SKM-1 (cell line): ENCODE data around the gene OR5T3.
"Not testable (repeated sequence)": the region's sequence is repeated elsewhere in the genome, so short reads cannot be mapped to it uniquely, and the experiment has no call there.

Experiments
- DNase-seq: peaks from one replicate; lab custom pipeline; 2025; ENCODE audit not compliant: unreplicated experiment; lab: John Stamatoyannopoulos, UW

The OR5T3 gene

DNA sequence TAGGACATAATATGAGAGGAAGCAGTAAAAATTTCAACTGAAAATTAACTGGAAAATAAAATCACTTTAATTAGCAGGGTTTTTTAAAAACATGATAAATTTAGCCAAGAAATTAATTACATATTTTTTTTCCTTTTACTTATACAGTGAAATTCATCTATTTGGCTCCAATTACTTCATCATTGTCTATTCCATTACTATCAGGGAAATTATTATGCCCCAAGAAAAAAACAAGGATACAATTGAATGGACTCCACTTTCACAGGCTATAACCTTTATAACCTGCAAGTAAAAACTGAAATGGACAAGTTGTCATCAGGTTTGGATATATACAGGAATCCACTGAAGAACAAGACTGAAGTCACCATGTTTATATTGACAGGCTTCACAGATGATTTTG is at the start of gene OR5T3:
Gene OR5T3 (plus strand): TSS at position 301 of the 400 bp plus-strand sequence. CDS start 0 bp downstream, at position 301.
- no peak for DNase-seq

DNA sequence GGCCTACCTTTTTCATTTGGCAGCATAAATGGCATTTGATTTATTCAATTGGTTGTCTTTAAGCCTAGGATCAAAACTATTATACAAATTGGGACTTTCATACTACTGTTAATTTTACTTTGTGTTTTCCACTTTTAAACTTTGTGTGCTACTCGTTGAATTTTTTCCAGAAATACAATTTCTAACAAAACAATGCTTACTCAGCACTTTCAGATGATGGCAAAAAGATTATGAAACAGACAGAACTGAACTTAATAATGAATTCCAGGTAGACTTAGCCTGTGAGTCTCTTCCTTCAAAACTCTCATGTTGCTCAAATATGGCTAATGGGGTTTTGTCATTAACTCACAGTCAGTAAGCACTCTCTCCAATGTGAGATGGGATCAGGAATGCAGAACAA is 44.3 kb upstream of the OR5T3 start:
- no peak for DNase-seq

DNA sequence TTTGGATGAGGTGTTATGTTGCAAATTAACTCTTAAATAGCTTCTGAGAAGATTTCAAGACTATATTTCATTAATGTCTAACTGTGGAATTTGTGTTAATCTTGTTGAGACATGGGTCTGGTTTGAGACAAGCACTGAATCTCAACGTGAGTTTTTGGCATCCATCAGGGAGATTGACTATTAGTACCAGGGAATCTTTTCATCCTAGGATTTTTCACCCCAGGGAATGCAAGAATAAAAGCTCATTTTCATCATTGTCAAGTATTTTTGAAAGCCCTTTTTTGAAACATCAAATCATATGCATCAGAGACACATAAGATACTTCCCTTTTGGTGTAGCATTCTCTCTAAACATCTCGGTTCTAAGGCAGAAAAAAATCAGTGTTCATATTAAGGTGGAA is 37.5 kb upstream of the OR5T3 start:
- DNase-seq: no peak

DNA sequence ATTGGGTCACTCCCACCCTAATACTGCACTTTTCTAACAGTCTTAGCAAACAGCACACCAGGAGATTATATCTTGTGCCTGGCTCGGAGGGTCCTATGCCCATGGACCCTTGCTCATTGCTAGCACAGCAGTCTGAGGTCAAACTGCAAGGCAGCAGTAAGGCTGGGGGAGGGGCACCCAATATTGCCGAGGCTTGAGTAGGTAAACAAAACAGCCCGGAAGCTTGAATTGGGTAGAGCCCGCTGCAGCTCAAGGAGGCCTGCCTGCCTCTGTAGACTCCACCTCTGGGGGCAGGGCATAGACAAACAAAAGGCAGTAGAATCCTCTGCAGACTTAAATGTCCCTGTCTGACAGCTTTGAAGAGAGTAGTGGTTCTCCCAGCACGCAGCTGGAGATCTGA is 32.3 kb upstream of the OR5T3 start:
- not testable (repeated sequence) for DNase-seq

DNA sequence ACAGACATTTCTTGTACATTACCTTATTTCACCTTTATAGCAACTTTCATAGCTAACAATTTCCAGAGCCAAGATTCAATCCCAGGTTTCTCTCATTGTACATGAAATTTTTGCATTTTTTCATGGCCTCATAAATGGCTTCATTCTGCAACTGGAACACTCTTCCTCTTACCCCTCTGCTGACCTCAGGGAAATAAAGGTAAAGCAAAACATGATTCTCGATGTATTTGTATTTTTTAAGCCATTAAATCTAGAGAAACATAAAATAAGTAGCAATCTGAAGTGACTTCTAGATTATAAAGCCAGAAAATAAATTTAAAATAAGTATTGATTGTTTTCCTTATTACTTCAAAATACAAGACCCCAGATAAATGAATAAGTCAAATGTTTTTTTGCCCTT is 17.9 kb upstream of the OR5T3 start, which contains the start of gene OR5T2:
Gene OR5T2 (minus strand): TSS at position 101 of the 400 bp plus-strand sequence. CDS start 1,193 bp downstream, outside the sequence.
- no peak for DNase-seq

DNA sequence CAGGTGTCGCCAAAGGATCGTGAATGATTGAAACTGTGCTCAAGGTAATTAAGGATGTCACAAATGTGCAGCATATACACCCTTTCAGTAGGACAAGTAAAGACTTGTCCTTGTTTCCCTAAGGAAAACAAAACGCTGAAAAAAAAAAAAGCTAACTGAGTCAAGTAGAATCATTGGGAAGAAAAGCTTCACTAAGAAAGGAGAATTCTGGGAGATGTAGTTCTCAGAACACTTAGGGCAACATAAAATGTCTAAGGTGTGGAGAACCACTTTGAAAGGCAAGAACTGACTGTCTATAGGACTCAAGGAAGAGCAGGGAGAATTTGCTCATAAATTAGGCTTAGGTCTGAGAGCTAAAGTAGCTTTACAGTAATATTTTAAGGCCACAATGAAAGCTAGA is 19.0 kb downstream of the OR5T3 start:
- no peak for DNase-seq

DNA sequence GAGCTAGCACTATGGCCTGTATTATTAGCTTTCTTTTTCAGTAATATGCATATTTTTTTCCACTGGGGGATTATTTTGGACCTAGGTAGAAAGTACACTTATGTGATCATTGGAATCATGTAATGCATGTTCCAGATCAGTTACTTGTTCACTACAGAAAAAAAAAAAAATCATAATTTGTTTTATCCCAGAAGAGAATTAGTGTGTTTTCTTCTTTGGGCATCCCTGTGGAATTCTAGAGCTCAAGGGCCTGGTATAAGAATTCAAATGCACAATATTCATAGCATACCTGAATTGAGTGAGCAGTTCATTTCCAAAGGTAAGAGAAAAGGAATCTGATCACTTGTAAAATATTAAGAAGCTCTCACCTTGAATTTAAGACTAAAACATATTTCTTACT is 21.8 kb downstream of the OR5T3 start, which contains the start of gene OR5T1:
Gene OR5T1 (plus strand): TSS at position 301 of the 400 bp plus-strand sequence. CDS start 1,485 bp downstream, outside the sequence.
- DNase-seq: no peak

DNA sequence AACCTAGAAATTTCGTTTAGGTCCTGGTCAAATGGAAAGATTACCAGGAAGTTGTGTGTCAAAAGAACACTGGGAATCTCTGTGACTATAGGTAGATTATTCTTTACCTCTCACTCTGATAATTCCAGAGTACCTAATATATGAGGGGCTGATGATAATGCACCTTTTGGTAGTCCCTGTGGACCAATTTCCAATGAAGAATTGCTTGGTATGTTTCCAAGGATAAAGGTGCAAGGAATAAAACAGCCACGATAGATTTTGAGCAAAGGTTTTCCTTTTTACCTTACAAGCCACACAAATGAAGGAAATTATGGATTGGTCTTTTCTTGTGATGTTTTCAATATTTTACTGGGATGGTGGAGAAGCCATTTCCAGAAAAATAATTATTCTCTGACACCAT is 40.1 kb downstream of the OR5T3 start, which contains the start of gene OR8H1:
Gene OR8H1 (minus strand): TSS at position 101 of the 400 bp plus-strand sequence. CDS start 1,192 bp downstream, outside the sequence.
- DNase-seq: no peak

DNA sequence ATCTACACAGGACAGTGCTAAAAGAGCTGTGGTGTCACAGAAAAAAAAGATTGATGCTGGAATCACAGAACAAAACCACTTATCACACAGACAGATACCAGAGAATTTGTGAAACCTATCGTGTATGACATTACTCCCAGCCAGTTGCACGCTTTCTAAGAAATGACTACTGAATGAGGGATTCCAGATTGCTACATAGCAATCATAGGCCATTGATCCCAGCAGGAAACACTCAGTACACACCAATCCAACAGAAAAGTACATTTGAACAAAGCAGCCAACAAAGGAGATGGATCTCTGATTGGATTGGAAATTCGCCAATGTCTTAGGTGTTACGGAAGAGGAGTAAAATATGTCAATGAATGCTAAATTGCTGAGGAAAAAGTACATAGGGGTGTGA is 44.8 kb downstream of the OR5T3 start:
- DNase-seq: no peak
